ENCODE results near the gene ITPRIPL1.

GRCh38 chr2:96345868-96346462 is 20.8 kb downstream of the ITPRIPL1 start:
- TF ChIP-seq, protein P1, sequence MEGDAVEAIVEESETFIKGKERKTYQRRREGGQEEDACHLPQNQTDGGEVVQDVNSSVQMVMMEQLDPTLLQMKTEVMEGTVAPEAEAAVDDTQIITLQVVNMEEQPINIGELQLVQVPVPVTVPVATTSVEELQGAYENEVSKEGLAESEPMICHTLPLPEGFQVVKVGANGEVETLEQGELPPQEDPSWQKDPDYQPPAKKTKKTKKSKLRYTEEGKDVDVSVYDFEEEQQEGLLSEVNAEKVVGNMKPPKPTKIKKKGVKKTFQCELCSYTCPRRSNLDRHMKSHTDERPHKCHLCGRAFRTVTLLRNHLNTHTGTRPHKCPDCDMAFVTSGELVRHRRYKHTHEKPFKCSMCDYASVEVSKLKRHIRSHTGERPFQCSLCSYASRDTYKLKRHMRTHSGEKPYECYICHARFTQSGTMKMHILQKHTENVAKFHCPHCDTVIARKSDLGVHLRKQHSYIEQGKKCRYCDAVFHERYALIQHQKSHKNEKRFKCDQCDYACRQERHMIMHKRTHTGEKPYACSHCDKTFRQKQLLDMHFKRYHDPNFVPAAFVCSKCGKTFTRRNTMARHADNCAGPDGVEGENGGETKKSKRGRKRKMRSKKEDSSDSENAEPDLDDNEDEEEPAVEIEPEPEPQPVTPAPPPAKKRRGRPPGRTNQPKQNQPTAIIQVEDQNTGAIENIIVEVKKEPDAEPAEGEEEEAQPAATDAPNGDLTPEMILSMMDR (IDR thresholded peaks at IDR 0.05), result no peak
- TF ChIP-seq POLR2AphosphoS5 (IDR thresholded peaks at IDR 0.05; ENCODE audit: insufficient read depth in 1 of 2, low read depth in 1 of 2), result no peak

Measured in vagina (tissue), 2 donors.